Measurements from ENCODE around the gene TSSK2.
A peak's percentile ranks its signal among the peaks of the same experiment; 100 is the strongest.

The TSSK2 gene

GRCh38 chr22:19167106-19167869 is 36.2 kb downstream of the TSSK2 start:
- Histone ChIP-seq H3K36me3 (ENCODE audit: low read depth) (no peaks in the 10 kb centered on the region), H3K27me3 (ENCODE audit: insufficient read depth, poor library complexity, severe bottlenecking) (peaks cover 37% of the 10 kb centered on the region), H3K27ac (ENCODE audit: poor library complexity, severe bottlenecking) (no peak overlapping the region), H3K4me3 (ENCODE audit: severe bottlenecking) (no peak overlapping the region), H3K9me3 (ENCODE audit: severe bottlenecking) (no peaks in the 10 kb centered on the region), H3K4me1 (ENCODE audit: insufficient read depth, poor library complexity, severe bottlenecking) (no peaks in the 10 kb centered on the region)
- DNase-seq (ENCODE audit: low spot score): no peak
- no peak for ATAC-seq (ENCODE audit: low read depth)
- no peak for TF ChIP-seq CTCF (IDR thresholded peaks at IDR 0.05; ENCODE audit: poor library complexity, severe bottlenecking)

GRCh38 chr22:19168088-19168890 is 37.2 kb downstream of the TSSK2 start:
- Histone ChIP-seq H3K27me3 (ENCODE audit: insufficient read depth, poor library complexity, severe bottlenecking) (peaks cover 37% of the 10 kb centered on the region), H3K4me1 (ENCODE audit: insufficient read depth, poor library complexity, severe bottlenecking) (peaks cover 5% of the 10 kb centered on the region), H3K27ac (ENCODE audit: poor library complexity, severe bottlenecking) (no peak overlapping the region), H3K36me3 (ENCODE audit: low read depth) (no peaks in the 10 kb centered on the region), H3K4me3 (ENCODE audit: severe bottlenecking) (no peak overlapping the region), H3K9me3 (ENCODE audit: severe bottlenecking) (no peaks in the 10 kb centered on the region)
- ATAC-seq (ENCODE audit: low read depth) (no peak), DNase-seq (ENCODE audit: low spot score) (no peak)
- no peak for TF ChIP-seq CTCF (IDR thresholded peaks at IDR 0.05; ENCODE audit: poor library complexity, severe bottlenecking)

GRCh38 chr22:19169002-19169946 is 38.2 kb downstream of the TSSK2 start:
- TF ChIP-seq CTCF (IDR thresholded peaks at IDR 0.05; ENCODE audit: poor library complexity, severe bottlenecking): no peak
- no peak for DNase-seq (ENCODE audit: low spot score)
- no peak for ATAC-seq (ENCODE audit: low read depth)
- H3K4me1 ChIP-seq (ENCODE audit: insufficient read depth, poor library complexity, severe bottlenecking): peaks cover 10% of the 10 kb centered on the region
- no peaks in the 10 kb centered on the region for H3K9me3 ChIP-seq (ENCODE audit: severe bottlenecking)
- peaks cover 37% of the 10 kb centered on the region for H3K27me3 ChIP-seq (ENCODE audit: insufficient read depth, poor library complexity, severe bottlenecking)
- no peaks in the 10 kb centered on the region for H3K36me3 ChIP-seq (ENCODE audit: low read depth)
- no peak overlapping the region for H3K27ac ChIP-seq (ENCODE audit: poor library complexity, severe bottlenecking)
- H3K4me3 ChIP-seq (ENCODE audit: severe bottlenecking): peak overlapping the region; percentile 11

- ATAC-seq (ENCODE audit: low read depth): no peak
- Histone ChIP-seq H3K4me1 (ENCODE audit: insufficient read depth, poor library complexity, severe bottlenecking) (peaks cover 17% of the 10 kb centered on the region), H3K36me3 (ENCODE audit: low read depth) (no peaks in the 10 kb centered on the region; the same call in 1 of the 2 replicates), H3K4me3 (ENCODE audit: severe bottlenecking) (peak overlapping the region; percentile 11), H3K9me3 (ENCODE audit: severe bottlenecking) (no peaks in the 10 kb centered on the region), H3K27me3 (ENCODE audit: insufficient read depth, poor library complexity, severe bottlenecking) (peaks cover 37% of the 10 kb centered on the region), H3K27ac (ENCODE audit: poor library complexity, severe bottlenecking) (no peak overlapping the region)
- no peak for TF ChIP-seq CTCF (IDR thresholded peaks at IDR 0.05; ENCODE audit: poor library complexity, severe bottlenecking)
- no peak for DNase-seq (ENCODE audit: low spot score)
Measured at GRCh38 chr22:19169947-19170318, 38.8 kb downstream of the TSSK2 start.
